A549 (cell line): Measurements from ENCODE around the gene OR52R1. TPM values are rescaled to one million over a fixed set of nuclear protein-coding genes. Genes with fewer than 3 reads are reported as not detected.

Experiments used
- ATAC-seq, 2 experiments: fragments of 200-7000 bp in 1 of 2; fragments of >200 bp in 1 of 2; cut with Nextera tagmentation in 1 of 2; cut with Tn5 transposase in 1 of 2; 3 replicates each; pipeline versions ENCODE4 v1.8.0 to v1.9.1; 2018 to 2020; ENCODE audit warnings: mild to moderate bottlenecking in 1 of 2, moderate library complexity in 1 of 2
- CTCF ChIA-PET: fragments of 300-600 bp; sonication (Branson Sonifier 250); formaldehyde crosslinking; extraction: SDS; loops from one replicate; lab custom pipeline; 2021; ENCODE audit warnings: antibody characterized with exemption, inconsistent platforms; lab: Yijun Ruan, JAX
- POLR2A ChIA-PET: fragments of 350-600 bp; formaldehyde crosslinking; extraction: SDS; loops from one replicate; lab custom pipeline; 2021; ENCODE audit warnings: antibody characterized with exemption, inconsistent platforms; lab: Yijun Ruan, JAX
- DNase-seq, 2 experiments: peaks; one replicate each; pipeline versions ENCODE4 v3.0.0 to v3.0.0-alpha.2; 2011 to 2016; ENCODE audit warnings: low read depth in 1 of 2, low spot score in 1 of 2
- FAIRE-seq: peaks from 2 replicates; lab custom pipeline; 2011; peaks lifted over from hg19 to GRCh38; lab: Jason Lieb, UNC
- H3K27ac ChIP-seq, 2 experiments: fragments of >200 bp; sonication (Bioruptor Twin); formaldehyde crosslinking; 3 replicates each; pipeline ENCODE4 v1.5.1; 2016 to 2017
- H3K4me1 ChIP-seq: fragments of >200 bp; sonication (Bioruptor Twin); formaldehyde crosslinking; 3 replicates; pipeline ENCODE4 v1.6.1; 2016
- H3K4me2 ChIP-seq: fragments of >200 bp; sonication (Bioruptor Twin); formaldehyde crosslinking; 3 replicates; pipeline ENCODE4 v1.6.1; 2016
- H3K4me3 ChIP-seq: fragments of >200 bp; sonication (Bioruptor Twin); formaldehyde crosslinking; 3 replicates; pipeline ENCODE4 v1.5.1; 2016
- H3K9me3 ChIP-seq: fragments of >200 bp; sonication (Bioruptor Twin); formaldehyde crosslinking; 3 replicates; pipeline ENCODE4 v1.6.1; 2016
- BHLHE40 ChIP-seq: IDR thresholded peaks from 2 replicates; pipeline ENCODE4 v1.6.1; 2012; ENCODE audit warnings: low read depth, low read length, inconsistent platforms
- CTCF ChIP-seq: fragments of >200 bp; sonication (Bioruptor Twin); formaldehyde crosslinking; IDR thresholded peaks from 3 replicates; pipeline ENCODE4 v1.5.1; 2016
- ESRRA ChIP-seq: fragments of 150-350 bp; IDR thresholded peaks from 2 replicates; pipeline ENCODE4 v1.6.1; 2014; ENCODE audit warnings: mild to moderate bottlenecking, low read length, borderline replicate concordance
- FOXS1 ChIP-seq: fragments of 250-450 bp; sonication (Bioruptor Pico); IDR thresholded peaks from 2 replicates; pipeline ENCODE4 v1.5.0; 2020; ENCODE audit warnings: mild to moderate bottlenecking, moderate library complexity
- HDAC2 ChIP-seq: fragments of 200-600 bp; sonication (generic); IDR thresholded peaks from 2 replicates; pipeline ENCODE4 v1.6.1; 2016
- HMGXB4 ChIP-seq: fragments of 250-450 bp; sonication (Bioruptor Pico); IDR thresholded peaks from 2 replicates; pipeline ENCODE4 v1.5.0; 2021; ENCODE audit warnings: mild to moderate bottlenecking, moderate library complexity, borderline replicate concordance
- HOXB13 ChIP-seq: fragments of 250-450 bp; sonication (Bioruptor Pico); IDR thresholded peaks from 2 replicates; pipeline ENCODE4 v1.5.0; 2020; ENCODE audit warnings: low read depth, mild to moderate bottlenecking, moderate library complexity
- JUNB ChIP-seq: fragments of >200 bp; sonication (Bioruptor Twin); formaldehyde crosslinking; IDR thresholded peaks from 2 replicates; pipeline ENCODE4 v1.6.1; 2016
- KDM1A ChIP-seq: fragments of 200-600 bp; sonication (generic); IDR thresholded peaks from 2 replicates; pipeline ENCODE4 v1.6.1; 2016; ENCODE audit warnings: low read depth, mild to moderate bottlenecking
- KDM5A ChIP-seq: fragments of 200-600 bp; sonication (generic); IDR thresholded peaks from 2 replicates; pipeline ENCODE4 v1.6.1; 2016; ENCODE audit warnings: antibody characterized with exemption, mild to moderate bottlenecking
- MAFK ChIP-seq: fragments of 450-650 bp; IDR thresholded peaks from 2 replicates; pipeline ENCODE4 v1.6.1; 2014; ENCODE audit not compliant: partially characterized antibody
- MAZ ChIP-seq: fragments of 150-350 bp; IDR thresholded peaks from 2 replicates; pipeline ENCODE4 v1.6.1; 2014; ENCODE audit warnings: antibody characterized with exemption, low read depth, low read length, borderline replicate concordance
- POLR2A ChIP-seq: IDR thresholded peaks from 2 replicates; pipeline ENCODE4 v1.6.1; 2012; ENCODE audit warnings: mild to moderate bottlenecking, low read length
- RAD21 ChIP-seq, 2 experiments: fragments of >200 bp in 1 of 2; sonication (Bioruptor Twin) in 1 of 2; formaldehyde crosslinking in 1 of 2; IDR thresholded peaks in 1 of 2; conservative IDR thresholded peaks in 1 of 2; 2 replicates in 1 of 2; 3 replicates in 1 of 2; pipeline ENCODE4 v1.6.1; 2012 to 2018; ENCODE audit warnings: inconsistent platforms in 1 of 2
- RARB ChIP-seq: fragments of 250-450 bp; sonication (Bioruptor Pico); IDR thresholded peaks from 2 replicates; pipeline ENCODE4 v1.8.0; 2021; ENCODE audit warnings: mild to moderate bottlenecking, moderate library complexity
- REST ChIP-seq: fragments of 200-600 bp; sonication (generic); IDR thresholded peaks from 2 replicates; pipeline ENCODE4 v1.6.1; 2016; ENCODE audit warnings: antibody characterized with exemption, mild to moderate bottlenecking, moderate library complexity
- TFCP2L1 ChIP-seq: fragments of 250-450 bp; sonication (Bioruptor Pico); IDR thresholded peaks from 2 replicates; pipeline ENCODE4 v1.5.0; 2021; ENCODE audit warnings: mild to moderate bottlenecking
- ZNF302 ChIP-seq: fragments of 250-450 bp; sonication (Bioruptor Pico); IDR thresholded peaks from 2 replicates; pipeline ENCODE4 v1.9.0; 2021; ENCODE audit warnings: inconsistent platforms, mild to moderate bottlenecking, moderate library complexity
- ZSCAN20 ChIP-seq: fragments of 250-450 bp; sonication (Bioruptor Pico); IDR thresholded peaks from 2 replicates; pipeline ENCODE4 v1.8.0; 2022; ENCODE audit warnings: mild to moderate bottlenecking, moderate library complexity
- WGBS: methylation state at CpG from one replicate; pipeline ENCODE4 v1.1.6; 2017; ENCODE audit errors: missing lambda C conversion rate; 5-methylcytosine and 5-hydroxymethylcytosine counted together
- polyA plus RNA-seq, 4 experiments: library from polyadenylated mRNA; depleted of rRNA in 3 of 4; stranded (reverse); fragments of >200 nt; fragmentation: RNase III in 1 of 4; extraction: RNeasy Plus Mini Kit Qiagen cat#74134 plus additional on column Dnase treatment in 1 of 4; gene quantifications; 2 replicates in 3 of 4; 3 replicates in 1 of 4; pipeline ENCODE4 v1.2.3, GENCODE V29; 2011 to 2017

OR52R1 gene
- polyA plus RNA-seq, 2 of the 4 experiments (the other 2 are of a cell fraction), result not detected

- FAIRE-seq (no peak), ATAC-seq (no peak), DNase-seq (no peak)
- H3K4me3 ChIP-seq, result no peak overlapping the region
- no peak overlapping the region for H3K4me2 ChIP-seq
- no peaks in the 10 kb centered on the region for H3K9me3 ChIP-seq
- POLR2A ChIA-PET, result no interaction called here
- H3K4me1 ChIP-seq, result no peaks in the 10 kb centered on the region
- 0% methylated on average over 2 of the region's 2 CpGs for WGBS
- CTCF ChIA-PET, result no interaction called here
- no peak for TF ChIP-seq FOXS1 (CRISPR knock-in tag)
- TF ChIP-seq KDM5A, result no peak
- no peak for TF ChIP-seq ZNF302 (CRISPR knock-in tag)
- TF ChIP-seq RAD21 (conservative IDR thresholded peaks at IDR 0.05 in 1 of 2, IDR thresholded peaks at IDR 0.05 in 1 of 2), result no peak
- TF ChIP-seq MAFK, result no peak
- TF ChIP-seq ESRRA, result no peak
- TF ChIP-seq POLR2A, result no peak
- TF ChIP-seq MAZ, result no peak
- TF ChIP-seq ZSCAN20 (CRISPR knock-in tag), result no peak
- TF ChIP-seq REST, result no peak
- TF ChIP-seq CTCF, result no peak
- no peak for TF ChIP-seq TFCP2L1 (CRISPR knock-in tag)
- TF ChIP-seq HOXB13 (CRISPR knock-in tag), result no peak
- no peak for TF ChIP-seq HDAC2
- TF ChIP-seq, all 56 proteins: peak for 0
- H3K27ac ChIP-seq, result no peak overlapping the region
Observed at GRCh38 chr11:4839851-4840549, 35.8 kb upstream of the OR52R1 start.

- 6% methylated on average over 2 of the region's 2 CpGs for WGBS
- TF ChIP-seq KDM1A, result no peak
- TF ChIP-seq RARB, result no peak
- TF ChIP-seq ESRRA, result no peak
- TF ChIP-seq HMGXB4 (CRISPR knock-in tag), result no peak
- TF ChIP-seq JUNB, result no peak
- TF ChIP-seq MAFK, result no peak
- TF ChIP-seq BHLHE40, result no peak
- CTCF ChIA-PET, result no interaction called here
Observed at GRCh38 chr11:4830909-4831308, 26.7 kb upstream of the OR52R1 start.

More at GRCh38 chr11:4830909-4831308, 26.7 kb upstream of the OR52R1 start:
- Histone ChIP-seq H3K27ac (no peak overlapping the region), H3K4me3 (no peak overlapping the region), H3K4me1 (no peaks in the 10 kb centered on the region), H3K9me3 (no peaks in the 10 kb centered on the region), H3K4me2 (no peak overlapping the region)
- FAIRE-seq (no peak), ATAC-seq (no peak), DNase-seq (no peak)
- POLR2A ChIA-PET, result interaction anchor here (0.6 kb wide), 1 partner anchor 223 kb away, joined by 4 read pairs; the partner anchor contains the start of gene TRIM68
